Thoracic aorta endothelial cell (primary cell): Measurements from ENCODE around the gene RAX2. TPM values are rescaled to one million over a fixed set of nuclear protein-coding genes. Genes with fewer than 3 reads are reported as not detected.

Experiments used
- small RNA-seq: library from RNA; depleted of rRNA; stranded (forward); fragments of <200 nt; gene quantifications from one replicate; pipeline ENCODE3, GENCODE V24; 2012
- total RNA-seq: library from RNA; depleted of rRNA; stranded (reverse); fragments of >200 nt; gene quantifications from 2 replicates; pipeline ENCODE4 v1.2.3, GENCODE V29; 2012

Gene RAX2
- not detected in 2 replicates for total RNA-seq

DNA sequence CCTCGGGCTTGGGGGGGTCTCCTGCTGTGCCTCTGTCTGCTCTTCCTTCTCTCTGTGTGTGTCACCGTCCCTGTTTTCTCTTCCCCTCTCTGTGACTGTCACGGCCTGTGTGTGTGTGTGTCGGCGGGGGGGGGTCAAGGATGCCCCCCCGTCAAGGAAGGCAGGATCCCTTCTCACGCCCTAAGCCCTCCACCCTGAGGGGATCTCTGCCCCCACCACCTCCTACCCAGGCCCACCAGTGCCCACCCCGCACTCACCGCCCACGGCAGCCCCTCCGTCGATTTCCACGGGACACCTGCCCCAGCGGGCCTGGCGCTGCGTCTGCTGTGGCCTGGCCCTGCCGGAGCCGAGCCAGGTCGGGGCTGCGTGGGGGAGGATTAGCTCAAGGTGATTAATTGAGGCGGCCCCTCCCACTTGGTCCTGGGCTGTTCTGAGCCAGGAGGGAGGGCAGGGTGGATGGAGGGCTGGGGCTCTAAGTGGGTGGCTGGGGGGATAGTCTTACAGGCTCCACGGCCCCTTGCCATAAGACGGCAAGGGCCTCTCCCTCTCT lies at the start of gene RAX2:
TSS of gene RAX2 (minus strand) at position 323 of the 550 bp plus-strand sequence. CDS start 486 bp downstream, outside the sequence.

GRCh38 chr19:3785938-3786824 lies 14.2 kb upstream of the RAX2 start, which contains the start of gene MATK:
TSS of gene MATK (minus strand) at chr19:3786381. CDS start at chr19:3785135, 1,246 bp downstream.

DNA sequence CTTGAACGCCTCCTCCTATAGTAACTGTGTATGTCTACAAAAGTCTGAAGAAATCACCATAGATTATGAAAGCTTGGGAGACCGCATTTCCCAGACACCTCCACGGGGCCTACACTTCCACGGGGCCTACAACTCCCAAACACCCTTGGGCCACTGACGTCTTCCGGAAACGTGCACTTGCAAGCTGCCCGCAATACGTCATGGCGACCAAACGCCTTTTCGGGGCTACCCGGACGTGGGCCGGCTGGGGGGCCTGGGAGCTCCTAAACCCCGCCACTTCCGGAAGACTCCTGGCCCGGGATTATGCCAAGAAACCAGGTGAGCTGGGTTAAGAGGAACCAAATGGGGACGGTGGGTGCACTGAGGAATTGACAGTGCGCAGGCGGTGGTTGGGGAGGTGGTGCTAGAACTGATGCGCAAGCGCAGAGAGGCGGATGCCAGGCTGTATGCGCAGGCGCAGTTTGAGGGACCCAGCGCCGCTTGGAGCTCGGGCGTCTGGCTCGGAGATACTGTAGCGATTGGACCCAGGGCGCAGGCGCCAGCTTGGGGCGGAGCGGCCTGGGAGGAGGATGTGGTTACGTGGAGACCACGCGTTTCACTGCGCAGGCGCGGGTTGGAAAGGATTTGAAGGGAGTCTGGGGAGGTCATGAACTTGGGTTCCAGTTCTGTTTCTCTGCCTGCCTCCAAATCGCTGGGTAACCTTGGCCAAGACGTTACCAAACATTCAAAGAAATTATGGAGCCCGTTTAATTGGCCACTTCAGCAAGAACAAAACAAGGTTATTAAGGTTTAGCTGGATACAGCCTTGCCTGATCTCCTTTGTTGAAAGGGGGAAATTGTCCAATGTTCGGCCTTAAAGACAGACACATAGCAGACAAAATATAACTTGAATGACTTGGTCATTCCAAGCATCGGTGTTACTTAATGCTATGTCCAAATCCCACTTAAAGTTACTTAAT lies 9.2 kb downstream of the RAX2 start, which contains the start of gene MRPL54:
TSS of gene MRPL54 (plus strand) at position 182 of the 959 bp plus-strand sequence. CDS start at position 201, 19 bp downstream.

DNA sequence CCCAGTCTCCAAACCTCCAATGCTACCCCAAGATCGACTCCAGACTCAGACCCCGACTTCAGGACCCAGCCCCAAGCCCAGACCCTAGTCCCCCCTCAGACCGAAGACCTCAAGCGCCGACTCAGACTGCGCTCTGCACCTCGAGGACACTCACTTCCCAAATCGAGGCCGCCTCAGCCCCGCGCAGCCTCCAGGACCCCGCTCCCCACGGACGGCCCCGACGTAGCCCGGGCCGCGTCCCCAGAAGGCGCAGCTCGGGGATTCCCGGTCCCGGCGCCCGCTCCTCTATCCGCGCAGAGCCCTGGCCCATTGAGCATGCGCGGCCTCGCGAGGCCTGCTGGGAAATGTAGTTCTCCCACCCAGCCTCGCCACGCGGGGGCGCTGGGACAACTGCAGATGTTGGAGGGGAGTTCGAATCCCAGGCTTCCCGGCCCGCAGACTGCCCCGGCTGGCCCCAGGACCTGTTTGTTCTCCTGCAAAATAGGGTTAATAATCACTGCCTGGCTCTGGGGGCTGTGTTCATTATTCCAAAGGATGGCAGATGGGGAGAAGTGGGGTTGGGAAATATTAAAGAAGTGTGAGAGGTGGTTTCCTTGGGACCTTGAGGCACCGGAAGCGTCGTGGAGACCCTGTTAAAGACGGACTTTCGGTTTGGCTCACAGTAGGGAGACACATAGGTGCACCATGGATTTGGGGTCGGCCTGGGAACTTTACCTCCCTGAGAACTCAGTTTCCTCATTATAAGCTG lies 10.5 kb downstream of the RAX2 start, which contains the start of gene APBA3:
TSS of gene APBA3 (minus strand) at position 311 of the 748 bp plus-strand sequence. CDS start 1,428 bp downstream, outside the sequence.

Small RNAs within 50 kb of the gene (small RNA-seq; reads per million reads assigned to genes)
- gene AC005777.1 = not detected

Other genes with a start within 250 kb of the RAX2 start
- gene TEKTIP1, start 233.1 kb downstream of the RAX2 start, total RNA-seq = not detected in 2 replicates
- 60.5 and 71.3 TPM in 2 replicates for gene MFSD12, start 214.6 kb downstream of the RAX2 start, total RNA-seq
- gene HMG20B, start 199.3 kb downstream of the RAX2 start, total RNA-seq = 77.7 and 82.0 TPM in 2 replicates
- gene GIPC3, start 186.8 kb downstream of the RAX2 start, total RNA-seq = 0.79 and 0.93 TPM in 2 replicates
- gene TBXA2R, start 165.4 kb downstream of the RAX2 start, total RNA-seq = 1.3 and 1.9 TPM in 2 replicates
- gene CACTIN, start 145.4 kb downstream of the RAX2 start, total RNA-seq = 24.5 and 27.1 TPM in 2 replicates
- gene PIP5K1C, start 71.8 kb downstream of the RAX2 start, total RNA-seq = 23.5 and 29.3 TPM in 2 replicates
- gene TJP3, start 63.8 kb downstream of the RAX2 start, total RNA-seq = not detected in 2 replicates
- 17.7 and 18.6 TPM in 2 replicates for gene APBA3, start 10.5 kb downstream of the RAX2 start, total RNA-seq
- gene MRPL54, start 9.5 kb downstream of the RAX2 start, total RNA-seq = 43.4 and 49.3 TPM in 2 replicates
- 0.29 TPM in 1 of 2 replicates, not detected in the other for gene MATK, start 14.2 kb upstream of the RAX2 start, total RNA-seq
- gene ZFR2, start 96.8 kb upstream of the RAX2 start, total RNA-seq = not detected in 2 replicates
- 0.13 TPM in 1 of 2 replicates, not detected in the other for gene ATCAY, start 108.5 kb upstream of the RAX2 start, total RNA-seq
- not detected in 2 replicates for gene NMRK2, start 160.8 kb upstream of the RAX2 start, total RNA-seq
- 80.1 and 86.1 TPM in 2 replicates for gene DAPK3, start 198.9 kb upstream of the RAX2 start, total RNA-seq
- gene EEF2, start 213.2 kb upstream of the RAX2 start, total RNA-seq = 1,764 and 1,853 TPM in 2 replicates
- gene PIAS4, start 235.5 kb upstream of the RAX2 start, total RNA-seq = 31.3 and 35.8 TPM in 2 replicates